ENCODE results near the gene ULK2.
"Not testable (repeated sequence)": the region's sequence is repeated elsewhere in the genome, so short reads cannot be mapped to it uniquely, and the experiment has no call there.

Gene ULK2

DNA sequence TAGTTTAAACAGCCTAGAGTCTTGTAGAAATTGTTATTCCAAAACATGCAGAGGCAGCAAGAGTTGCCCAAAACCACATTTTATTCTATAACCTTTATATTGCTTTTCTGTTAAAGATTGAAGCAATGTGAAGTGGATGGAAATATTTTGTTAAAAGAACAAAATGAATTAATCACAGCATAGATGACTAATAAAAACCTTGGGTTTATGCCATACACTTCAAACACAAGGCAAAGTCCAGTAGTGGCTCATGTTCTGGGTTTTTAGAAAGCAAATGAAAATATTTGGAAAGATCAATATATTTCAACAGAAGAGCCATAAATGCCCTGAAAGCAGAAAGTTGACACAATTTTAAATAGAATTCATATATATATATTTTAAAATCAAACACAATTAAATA, 36.7 kb upstream of the ULK2 start:
- in situ Hi-C loops (cut with MboI; ENCODE audit: low sequenced_read_pairs, unreplicated experiment) = no loop called here
- TF ChIP-seq, protein P1, sequence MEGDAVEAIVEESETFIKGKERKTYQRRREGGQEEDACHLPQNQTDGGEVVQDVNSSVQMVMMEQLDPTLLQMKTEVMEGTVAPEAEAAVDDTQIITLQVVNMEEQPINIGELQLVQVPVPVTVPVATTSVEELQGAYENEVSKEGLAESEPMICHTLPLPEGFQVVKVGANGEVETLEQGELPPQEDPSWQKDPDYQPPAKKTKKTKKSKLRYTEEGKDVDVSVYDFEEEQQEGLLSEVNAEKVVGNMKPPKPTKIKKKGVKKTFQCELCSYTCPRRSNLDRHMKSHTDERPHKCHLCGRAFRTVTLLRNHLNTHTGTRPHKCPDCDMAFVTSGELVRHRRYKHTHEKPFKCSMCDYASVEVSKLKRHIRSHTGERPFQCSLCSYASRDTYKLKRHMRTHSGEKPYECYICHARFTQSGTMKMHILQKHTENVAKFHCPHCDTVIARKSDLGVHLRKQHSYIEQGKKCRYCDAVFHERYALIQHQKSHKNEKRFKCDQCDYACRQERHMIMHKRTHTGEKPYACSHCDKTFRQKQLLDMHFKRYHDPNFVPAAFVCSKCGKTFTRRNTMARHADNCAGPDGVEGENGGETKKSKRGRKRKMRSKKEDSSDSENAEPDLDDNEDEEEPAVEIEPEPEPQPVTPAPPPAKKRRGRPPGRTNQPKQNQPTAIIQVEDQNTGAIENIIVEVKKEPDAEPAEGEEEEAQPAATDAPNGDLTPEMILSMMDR (IDR thresholded peaks at IDR 0.05; ENCODE audit: borderline replicate concordance, control extremely low read depth, extremely low read depth, insufficient read depth, missing control alignments) = no peak
- no peak for DNase-seq (ENCODE audit: low spot score)

DNA sequence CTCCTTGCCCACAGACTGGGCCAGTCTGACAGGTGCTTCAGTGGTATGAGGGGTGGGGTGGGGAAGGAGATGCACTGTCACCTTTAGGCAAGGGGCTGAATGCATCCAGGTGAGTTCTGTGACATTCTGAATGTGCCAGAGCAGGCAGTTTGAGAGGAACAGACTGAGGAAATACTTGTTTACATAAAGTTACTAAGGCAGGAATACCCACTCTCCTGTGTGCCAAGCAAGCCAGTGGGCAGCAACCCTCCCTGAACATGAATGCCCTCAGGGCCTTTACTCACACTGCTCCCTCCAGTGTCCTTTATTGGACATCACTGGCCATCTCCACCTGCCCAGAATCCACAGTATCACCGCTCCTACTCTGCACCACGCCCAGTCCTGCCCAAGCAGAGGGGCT, 33.1 kb upstream of the ULK2 start:
- TF ChIP-seq, protein P1 (IDR thresholded peaks at IDR 0.05; ENCODE audit: borderline replicate concordance, control extremely low read depth, extremely low read depth, insufficient read depth, missing control alignments) = no peak
- no peak for DNase-seq (ENCODE audit: low spot score)
- in situ Hi-C loops (cut with MboI; ENCODE audit: low sequenced_read_pairs, unreplicated experiment) = no loop called here

DNA sequence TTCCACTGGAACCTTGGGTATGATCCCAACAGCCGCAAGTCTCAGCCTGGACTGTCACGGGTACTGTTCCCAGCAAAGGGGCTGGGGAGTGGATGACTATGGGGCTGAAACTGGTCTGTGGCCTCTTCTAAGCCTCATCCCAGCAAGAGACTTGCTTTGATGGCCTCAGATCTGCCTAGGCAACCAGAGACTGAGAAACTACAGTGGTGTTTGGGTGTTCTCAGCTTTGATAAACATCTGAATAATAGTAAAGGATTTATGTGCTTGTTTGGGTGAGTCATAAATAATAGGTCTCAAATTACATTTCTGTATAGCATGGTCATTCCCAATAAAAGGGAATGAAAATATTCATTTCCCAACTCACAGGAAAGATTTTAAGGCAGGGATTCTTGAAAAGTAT, 30.2 kb upstream of the ULK2 start:
- TF ChIP-seq, protein P1 (IDR thresholded peaks at IDR 0.05; ENCODE audit: borderline replicate concordance, control extremely low read depth, extremely low read depth, insufficient read depth, missing control alignments) = no peak
- in situ Hi-C loops (cut with MboI; ENCODE audit: low sequenced_read_pairs, unreplicated experiment) = no loop called here
- no peak for DNase-seq (ENCODE audit: low spot score)

- in situ Hi-C loops (cut with MboI; ENCODE audit: low sequenced_read_pairs, unreplicated experiment) = no loop called here
- TF ChIP-seq, protein P1 (IDR thresholded peaks at IDR 0.05; ENCODE audit: borderline replicate concordance, control extremely low read depth, extremely low read depth, insufficient read depth, missing control alignments) = no peak
- no peak for DNase-seq (ENCODE audit: low spot score)
Measured at GRCh38 chr17:19897090-19897837, 29.5 kb upstream of the ULK2 start.

GRCh38 chr17:19896679-19897078, 28.9 kb upstream of the ULK2 start:
- TF ChIP-seq, protein P1 (IDR thresholded peaks at IDR 0.05; ENCODE audit: borderline replicate concordance, control extremely low read depth, extremely low read depth, insufficient read depth, missing control alignments) = no peak
- in situ Hi-C loops (cut with MboI; ENCODE audit: low sequenced_read_pairs, unreplicated experiment) = no loop called here
- DNase-seq (ENCODE audit: low spot score) = no peak

DNA sequence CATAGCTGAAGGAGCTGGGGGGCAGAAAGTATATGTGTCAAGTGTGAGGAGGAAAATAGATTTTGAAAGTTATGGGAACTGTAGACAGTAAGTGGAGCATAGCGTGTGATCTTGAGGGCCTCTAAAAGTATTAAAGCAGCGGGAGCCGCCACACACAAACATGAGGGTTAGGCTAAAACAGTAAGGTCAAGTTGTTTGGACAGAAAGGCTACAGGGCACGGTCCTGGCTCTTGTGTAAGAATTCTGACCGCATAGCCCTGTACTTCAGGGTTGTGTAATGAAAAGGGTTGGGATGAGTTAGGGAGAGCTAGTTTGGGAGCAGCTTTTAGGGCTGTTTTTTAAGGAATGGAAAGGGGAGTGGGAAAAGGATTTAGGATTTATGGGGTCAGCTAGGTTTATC, 22.8 kb upstream of the ULK2 start:
- DNase-seq (ENCODE audit: low spot score); in situ Hi-C loops (cut with MboI; ENCODE audit: low sequenced_read_pairs, unreplicated experiment): not testable (repeated sequence)

- in situ Hi-C loops (cut with MboI; ENCODE audit: low sequenced_read_pairs, unreplicated experiment); DNase-seq (ENCODE audit: low spot score): not testable (repeated sequence)
Measured at GRCh38 chr17:19890001-19890400, 22.3 kb upstream of the ULK2 start.

- TF ChIP-seq, protein P1 (IDR thresholded peaks at IDR 0.05; ENCODE audit: borderline replicate concordance, control extremely low read depth, extremely low read depth, insufficient read depth, missing control alignments) = no peak
- in situ Hi-C loops (cut with MboI; ENCODE audit: low sequenced_read_pairs, unreplicated experiment) = no loop called here
Measured at GRCh38 chr17:19886116-19886515, 18.4 kb upstream of the ULK2 start.

More at GRCh38 chr17:19886116-19886515, 18.4 kb upstream of the ULK2 start:
- no peak for DNase-seq (ENCODE audit: low spot score)

Data from GM13976 (cell line).